ENCODE results near the gene GAB3.

Gene GAB3

GRCh38 chrX:154751669-154752271, 893 bp upstream of the GAB3 start:
- DNase-seq: no peak

- no peak for DNase-seq
Measured at GRCh38 chrX:154751203-154751668, 359 bp upstream of the GAB3 start.

GRCh38 chrX:154749856-154750255, 1.0 kb downstream of the GAB3 start:
- DNase-seq: no peak

DNA sequence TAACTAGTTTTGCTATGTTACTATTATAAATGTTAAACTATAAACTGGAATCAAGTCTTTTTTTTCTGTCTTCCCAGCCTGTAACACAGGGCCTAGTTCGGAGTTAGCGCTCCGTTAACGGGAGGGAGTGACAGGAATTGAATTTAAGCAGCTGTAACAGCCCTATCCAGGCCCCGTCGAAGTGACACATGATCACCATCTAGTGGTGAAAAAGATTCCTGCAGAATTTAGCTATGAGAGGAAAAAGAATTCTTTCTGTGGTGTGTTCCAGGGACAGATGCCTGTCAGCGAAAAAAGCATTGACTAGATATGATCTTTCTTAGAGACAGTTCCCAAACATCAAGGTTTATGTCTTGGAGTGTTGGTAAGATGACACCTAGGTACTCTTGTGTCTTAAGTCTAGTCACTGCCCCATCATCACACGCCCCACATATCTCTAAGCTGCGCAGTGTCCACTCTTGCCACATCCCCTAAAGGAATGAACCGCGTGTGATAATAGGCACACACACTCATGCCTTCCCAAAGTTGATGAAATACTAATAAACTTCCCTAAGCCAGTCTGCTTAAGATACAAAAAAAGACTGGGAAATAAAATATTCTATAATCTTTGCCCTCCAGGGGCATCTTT, 2.1 kb downstream of the GAB3 start:
- peak in 16 of 51 donors; percentile 1 to 51 (median 14) for DNase-seq

DNA sequence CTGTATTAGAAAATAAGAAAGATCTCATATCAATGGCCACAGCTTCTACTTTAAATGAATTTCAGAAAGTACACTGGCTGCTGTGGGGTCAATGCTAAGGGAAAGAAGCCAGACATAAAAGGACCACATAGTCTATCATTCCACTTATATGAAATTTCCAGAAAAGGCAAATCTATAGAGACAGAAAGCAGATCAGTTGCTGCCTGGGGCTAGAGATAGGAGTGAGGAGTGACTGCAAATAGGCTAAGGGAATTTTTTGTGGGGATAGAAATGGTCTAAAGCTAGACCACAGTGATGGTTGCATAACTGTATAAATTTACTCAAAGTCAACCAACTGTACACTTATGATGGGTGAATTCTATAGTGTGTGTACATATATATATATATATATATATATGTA, 8.3 kb downstream of the GAB3 start:
- DNase-seq: no peak

- no peak for DNase-seq
Measured at GRCh38 chrX:154739952-154740465, 10.9 kb downstream of the GAB3 start.

- no peak for DNase-seq
Measured at GRCh38 chrX:154738011-154738738, 12.7 kb downstream of the GAB3 start.

DNA sequence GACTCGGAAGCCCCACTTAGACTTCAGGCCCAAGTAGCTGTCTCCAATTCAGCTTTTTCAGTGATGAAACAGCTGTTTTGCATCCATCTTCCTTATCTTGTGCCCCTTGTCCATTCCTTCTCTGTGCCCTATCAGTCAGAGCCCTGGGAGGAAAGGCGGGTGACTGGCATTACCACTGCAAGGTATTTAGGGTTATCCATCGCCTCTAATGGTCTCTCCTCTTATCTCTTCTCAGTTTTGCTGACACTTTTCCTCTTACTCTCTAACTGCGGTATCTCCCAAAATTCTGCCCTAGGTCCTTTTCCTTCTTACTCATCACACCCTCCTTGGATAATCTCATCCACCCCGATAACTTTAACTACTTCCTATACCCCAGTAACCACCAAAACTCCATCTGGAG, 13.7 kb downstream of the GAB3 start:
- DNase-seq: no peak

GRCh38 chrX:154735695-154736393, 15.0 kb downstream of the GAB3 start:
- DNase-seq: no peak

- DNase-seq: peak in 26 of 51 donors; percentile 0 to 58 (median 24)
Measured at GRCh38 chrX:154734061-154734781, 16.7 kb downstream of the GAB3 start.

GRCh38 chrX:154733066-154733425, 17.8 kb downstream of the GAB3 start:
- no peak for DNase-seq

DNA sequence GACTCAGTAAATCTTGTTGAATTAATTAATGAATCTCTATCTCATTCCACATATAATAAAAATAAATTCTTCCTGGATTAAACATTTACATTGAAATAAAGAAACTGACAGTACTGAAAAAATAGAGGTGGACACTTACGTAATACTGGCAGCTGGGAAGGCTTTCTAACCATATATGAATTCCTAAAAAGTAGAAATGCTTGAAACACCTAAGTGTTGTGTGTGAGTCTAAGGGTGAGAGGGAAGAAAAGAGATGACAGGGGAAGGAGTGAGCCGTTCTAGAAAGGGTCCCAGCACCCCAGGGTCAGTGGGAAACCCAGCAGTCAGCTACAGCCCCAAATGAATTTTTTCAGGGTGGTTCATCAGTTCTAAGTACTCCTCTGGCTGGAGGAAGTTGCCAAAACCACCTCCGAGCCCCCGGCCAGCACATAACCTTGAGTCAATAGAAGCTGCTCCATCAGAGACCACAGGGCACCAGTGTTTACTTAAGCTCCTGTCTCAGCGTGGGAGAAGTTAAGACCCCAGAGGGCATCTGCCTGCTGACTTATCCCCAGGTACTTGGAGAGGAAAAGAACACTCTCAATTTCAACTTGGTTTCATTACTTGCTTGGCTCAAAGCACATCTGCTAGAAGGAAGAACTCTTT, 18.3 kb downstream of the GAB3 start:
- DNase-seq: no peak

DNA sequence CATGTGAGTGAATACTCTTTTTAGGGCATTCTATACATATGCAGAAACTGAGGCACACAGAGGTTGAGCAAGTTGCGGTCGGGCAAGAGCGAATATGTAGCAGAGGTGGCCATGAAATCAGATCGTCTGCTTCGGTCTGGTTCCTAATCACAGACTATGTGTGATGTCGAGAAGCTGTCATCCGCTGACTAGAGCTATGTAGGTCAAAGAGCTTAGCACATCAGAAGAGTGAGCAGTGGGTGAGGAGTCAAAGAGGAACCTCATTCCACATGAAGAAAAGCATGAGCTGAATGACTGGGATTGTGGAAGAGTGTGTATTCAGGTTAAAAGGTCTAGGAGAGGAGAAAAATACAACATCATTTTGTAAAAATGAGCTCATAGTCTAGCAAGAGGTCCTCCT, 19.0 kb downstream of the GAB3 start:
- DNase-seq: peak in 1 of 51 donors; percentile 3

GRCh38 chrX:154731184-154731583, 19.7 kb downstream of the GAB3 start:
- DNase-seq: no peak

DNA sequence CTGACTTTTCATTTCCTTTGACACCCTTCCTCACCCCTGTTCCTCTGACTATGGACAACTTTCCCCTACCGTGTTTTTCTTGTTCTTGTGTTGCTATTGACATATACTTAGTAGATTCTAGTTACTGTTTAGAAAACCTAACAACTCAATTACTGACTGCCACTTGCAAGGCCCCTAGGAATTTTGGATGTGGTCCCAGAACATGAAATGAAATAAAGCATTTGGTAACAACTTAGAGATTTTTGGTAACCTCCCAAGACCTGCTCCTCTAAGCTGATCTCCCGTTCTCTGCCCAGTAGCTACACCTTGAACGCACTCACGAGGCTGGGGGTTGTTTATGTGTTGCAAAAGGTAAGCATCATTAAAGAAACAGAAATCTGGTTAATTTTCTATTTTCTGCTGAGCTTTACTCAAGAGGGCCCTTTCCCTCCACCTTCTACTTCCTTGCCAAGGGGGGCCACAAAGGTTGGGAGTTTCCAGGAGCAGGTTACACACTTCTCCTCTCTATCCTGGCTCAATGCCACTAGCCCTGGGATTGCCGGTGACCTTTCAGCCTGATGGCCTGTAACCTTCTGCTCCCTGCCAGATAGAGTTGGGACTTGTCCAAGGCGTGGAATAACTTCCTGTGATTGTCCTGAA, 20.5 kb downstream of the GAB3 start:
- DNase-seq: no peak

DNA sequence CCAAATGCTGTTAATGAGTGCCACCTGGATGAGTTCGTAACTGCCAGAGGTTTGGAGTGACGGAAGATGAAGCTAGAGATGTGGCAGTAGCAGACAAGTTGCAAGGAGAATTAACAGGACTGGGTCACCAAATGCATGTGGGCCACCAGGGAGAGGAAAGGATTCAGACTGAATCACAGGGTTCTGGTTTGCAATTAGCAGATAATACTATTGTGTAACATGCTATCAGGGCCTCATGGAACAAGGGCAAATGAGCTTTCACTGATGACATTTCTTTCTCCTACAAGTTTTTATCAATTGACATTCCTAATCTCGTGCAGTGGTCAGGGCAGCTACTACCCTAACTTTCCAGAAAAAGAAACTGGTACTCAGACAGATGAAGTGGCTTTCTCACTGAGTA, 21.4 kb downstream of the GAB3 start:
- DNase-seq: no peak

- no peak for DNase-seq
Measured at GRCh38 chrX:154728431-154729190, 22.3 kb downstream of the GAB3 start.

DNA sequence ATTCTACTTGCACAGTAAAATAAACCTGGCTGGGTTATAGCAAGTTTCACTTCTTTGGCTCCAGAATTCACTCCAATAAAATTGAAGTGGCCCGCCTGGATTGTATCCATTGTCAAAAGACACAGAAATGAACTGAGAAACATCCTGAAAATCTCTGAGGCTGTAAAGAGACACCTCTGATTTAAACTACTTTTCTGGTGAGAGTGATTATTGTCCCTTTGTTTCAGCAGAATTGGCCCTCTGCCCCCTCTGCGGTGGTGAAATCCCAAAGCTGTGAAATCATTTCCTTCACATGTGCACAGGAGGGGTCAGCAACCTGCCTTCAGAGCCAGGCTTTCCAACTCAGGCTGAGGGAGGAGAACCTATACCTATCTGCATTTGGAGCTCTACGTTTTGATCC, 23.0 kb downstream of the GAB3 start:
- DNase-seq: no peak

- no peak for DNase-seq
Measured at GRCh38 chrX:154727418-154727817, 23.5 kb downstream of the GAB3 start.
